Esophagus muscularis mucosa (tissue), 4 donors: ENCODE results near the gene E2F4. TPM values are rescaled to one million over a fixed set of nuclear protein-coding genes. Genes with fewer than 3 reads are reported as not detected.

ENCODE experiments used
- DNase-seq: peaks from one replicate; pipeline ENCODE4 v3.0.0-alpha.2; 2017; ENCODE audit errors: extremely low spot score
- H3K27ac ChIP-seq, 4 donors: fragments of 200-600 bp; sonication (generic); replicated peaks in 1 of 4; 1 replicate in 3 of 4; 2 replicates in 1 of 4; pipeline ENCODE4 v1.5.1; 2016 to 2019; ENCODE audit warnings: mild to moderate bottlenecking in 1 of 4
- H3K27me3 ChIP-seq, 4 donors: fragments of 200-600 bp; sonication (generic); one replicate each; pipeline versions ENCODE4 v1.5.1 to v1.6.0; 2016 to 2019
- H3K36me3 ChIP-seq, 4 donors: fragments of 200-600 bp; sonication (generic); one replicate each; pipeline ENCODE4 v1.5.1; 2016 to 2019
- H3K4me1 ChIP-seq, 4 donors: fragments of 200-600 bp; sonication (generic); one replicate each; pipeline ENCODE4 v1.5.1; 2016 to 2019
- H3K4me3 ChIP-seq, 4 donors: fragments of 200-600 bp; sonication (generic); 1 replicate in 2 of 4; 2 replicates in 2 of 4; pipeline ENCODE4 v1.5.1; 2016 to 2019; ENCODE audit warnings: mild to moderate bottlenecking in 4 of 4, moderate library complexity in 1 of 4
- H3K9me3 ChIP-seq, 4 donors: fragments of 200-600 bp; sonication (generic); 1 replicate in 3 of 4; 2 replicates in 1 of 4; pipeline ENCODE4 v1.5.1; 2016 to 2019
- EP300 ChIP-seq: sonication (generic); formaldehyde crosslinking; IDR thresholded peaks from one replicate; pipeline ENCODE4 v1.6.1; 2017; ENCODE audit warnings: antibody characterized with exemption
- POLR2A ChIP-seq: fragments of 450-650 bp; IDR thresholded peaks from one replicate; pipeline ENCODE4 v1.6.1; 2017; ENCODE audit warnings: antibody characterized with exemption, moderate library complexity, mild to moderate bottlenecking, low read depth
- POLR2AphosphoS5 ChIP-seq, 2 donors: sonication (generic); formaldehyde crosslinking; IDR thresholded peaks; one replicate each; pipeline ENCODE4 v1.6.1; 2017; ENCODE audit warnings: antibody characterized with exemption in 2 of 2
- WGBS: methylation state at CpG from one replicate; pipeline ENCODE4 v1.1.5; 2018; 5-methylcytosine and 5-hydroxymethylcytosine counted together
- intact Hi-C: fragments of 100-400 bp; cut with DNase I; formaldehyde crosslinking; loops from one replicate; pipeline ENCODE4 v1.15.1; 2023
- small RNA-seq, 3 donors: library from RNA; depleted of rRNA; stranded (forward); fragments of <200 nt; gene quantifications; one replicate each; pipeline ENCODE3, GENCODE V24; 2016
- total RNA-seq, 4 donors: library from RNA; depleted of rRNA; stranded (reverse); fragments of >200 nt; gene quantifications; one replicate each; pipeline versions ENCODE4 v1.1.0 to v1.2.1, GENCODE V29; 2016
- TF ChIP-seq, protein P1 (sequence below), 3 experiments: fragments of 200-600 bp in 2 of 3; fragments of 450-650 bp in 1 of 3; sonication (generic) in 2 of 3; IDR thresholded peaks; one replicate each; pipeline ENCODE4 v1.5.1; 2017 to 2019; ENCODE audit warnings: antibody characterized with exemption in 3 of 3, mild to moderate bottlenecking in 2 of 3, moderate library complexity in 1 of 3

The E2F4 gene
- total RNA-seq, 4 donors from 2014 or later: 54.8 to 96.9 (median 93.1) TPM

- 0% methylated on average over 14 of the region's 26 CpGs for WGBS
- peaks cover 63 to 76% (median 69%) of the 10 kb centered on the region in 4 donors for H3K4me1 ChIP-seq
- peaks cover 0 to 33% (median 7%) of the 10 kb centered on the region in 4 donors for H3K27me3 ChIP-seq
- H3K27ac ChIP-seq: peak overlapping the region; percentile 81 to 88 (median 84)
- DNase-seq: no peak
- no peaks in the 10 kb centered on the region for H3K9me3 ChIP-seq
- TF ChIP-seq, protein P1, sequence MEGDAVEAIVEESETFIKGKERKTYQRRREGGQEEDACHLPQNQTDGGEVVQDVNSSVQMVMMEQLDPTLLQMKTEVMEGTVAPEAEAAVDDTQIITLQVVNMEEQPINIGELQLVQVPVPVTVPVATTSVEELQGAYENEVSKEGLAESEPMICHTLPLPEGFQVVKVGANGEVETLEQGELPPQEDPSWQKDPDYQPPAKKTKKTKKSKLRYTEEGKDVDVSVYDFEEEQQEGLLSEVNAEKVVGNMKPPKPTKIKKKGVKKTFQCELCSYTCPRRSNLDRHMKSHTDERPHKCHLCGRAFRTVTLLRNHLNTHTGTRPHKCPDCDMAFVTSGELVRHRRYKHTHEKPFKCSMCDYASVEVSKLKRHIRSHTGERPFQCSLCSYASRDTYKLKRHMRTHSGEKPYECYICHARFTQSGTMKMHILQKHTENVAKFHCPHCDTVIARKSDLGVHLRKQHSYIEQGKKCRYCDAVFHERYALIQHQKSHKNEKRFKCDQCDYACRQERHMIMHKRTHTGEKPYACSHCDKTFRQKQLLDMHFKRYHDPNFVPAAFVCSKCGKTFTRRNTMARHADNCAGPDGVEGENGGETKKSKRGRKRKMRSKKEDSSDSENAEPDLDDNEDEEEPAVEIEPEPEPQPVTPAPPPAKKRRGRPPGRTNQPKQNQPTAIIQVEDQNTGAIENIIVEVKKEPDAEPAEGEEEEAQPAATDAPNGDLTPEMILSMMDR (IDR thresholded peaks at IDR 0.05): no peak
- peak; percentile 23 for TF ChIP-seq POLR2A
- intact Hi-C loops: no loop called here
- H3K4me3 ChIP-seq: peak overlapping the region; percentile 70 to 75 (median 74)
- no peaks in the 10 kb centered on the region for H3K36me3 ChIP-seq
Observed at GRCh38 chr16:67246756-67247191, 54.8 kb downstream of the E2F4 start.

DNA sequence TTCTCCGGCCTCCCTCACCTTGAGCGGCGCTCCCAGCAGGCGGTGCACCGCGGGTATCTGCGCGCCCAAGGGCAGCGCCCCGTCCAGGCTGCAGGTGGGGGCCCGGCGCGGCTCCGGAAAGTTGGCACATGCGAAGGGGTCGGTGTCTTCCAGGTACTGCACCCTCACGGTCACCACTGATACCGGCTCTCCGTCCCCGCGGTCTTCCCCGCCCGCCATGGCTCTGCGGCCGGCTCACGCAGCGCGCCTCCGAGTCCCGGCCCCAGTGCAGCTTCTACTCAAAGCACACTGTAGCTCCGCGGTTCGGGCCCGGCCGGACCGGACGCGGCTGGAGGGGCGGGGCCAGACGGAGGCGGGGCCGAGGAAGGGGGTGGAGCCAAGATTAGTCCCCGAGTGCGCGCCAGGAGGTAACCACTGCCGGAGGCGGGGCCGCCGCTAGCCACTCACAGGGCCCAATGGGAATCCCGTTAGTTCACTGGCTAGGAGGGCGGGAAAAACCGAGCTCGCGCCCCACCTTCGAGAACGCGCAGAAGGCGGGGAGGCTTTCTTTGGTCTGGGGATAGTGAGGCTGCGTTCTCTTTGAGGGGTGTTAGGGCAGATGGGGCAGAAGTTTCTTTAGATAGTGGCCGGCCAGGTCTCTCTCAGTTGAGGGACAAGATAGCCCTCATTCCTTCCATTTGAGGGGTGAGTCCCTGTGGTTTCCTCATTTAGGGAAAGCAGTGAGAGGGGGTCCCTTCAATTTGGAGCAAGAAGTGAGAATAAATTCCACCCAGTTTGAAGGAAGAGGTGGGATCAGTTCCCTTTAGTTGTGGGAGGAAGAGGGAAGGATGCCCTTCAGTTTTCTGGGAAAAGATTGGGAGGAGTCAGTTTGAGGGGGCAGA lies 55.5 kb downstream of the E2F4 start, which contains the start of gene FHOD1:
FHOD1 (minus strand) TSS at position 290 of the 881 bp plus-strand sequence; CDS start at position 219, 71 bp downstream.
- peak within 1 kb of the TSS; percentile 70 to 75 (median 74) for H3K4me3 ChIP-seq
- WGBS: under 1% methylated on average over 26 of the region's 60 CpGs
- peak within 1 kb of the TSS; percentile 81 to 88 (median 84) for H3K27ac ChIP-seq
- peak; percentile 99 for DNase-seq
- H3K4me1 ChIP-seq: peaks cover 56 to 69% (median 63%) of the 10 kb centered on the region in 4 donors
- H3K27me3 ChIP-seq: peaks cover 0 to 39% (median 7%) of the 10 kb centered on the region in 4 donors
- H3K9me3 ChIP-seq: no peaks in the 10 kb centered on the region
- no peaks in the 10 kb centered on the region for H3K36me3 ChIP-seq
- intact Hi-C loops: no loop called here
- TF ChIP-seq POLR2AphosphoS5 (IDR thresholded peaks at IDR 0.05): peak; percentile 86 to 92
- TF ChIP-seq, protein P1 (IDR thresholded peaks at IDR 0.05): peak in 1 of 3 experiments; percentile 7
- no peak for TF ChIP-seq EP300
- peak; percentile 64 for TF ChIP-seq POLR2A

DNA sequence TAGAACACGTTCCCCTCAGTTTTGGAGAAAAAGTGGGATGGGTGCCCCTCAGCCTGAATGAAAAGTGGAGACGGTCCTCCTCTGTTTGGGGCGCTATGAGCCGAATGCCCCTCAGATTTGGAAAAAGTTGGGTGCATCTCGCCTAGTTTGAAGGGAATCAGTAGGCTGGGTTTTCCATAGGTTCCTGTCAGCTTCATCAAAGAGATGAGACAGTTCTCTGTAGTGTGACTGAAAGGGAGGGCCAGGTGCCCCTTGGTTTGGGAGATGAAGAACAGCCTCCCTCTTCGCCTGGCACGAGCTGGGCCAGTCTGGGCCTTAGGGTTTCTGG lies 56.1 kb downstream of the E2F4 start:
- no peak for DNase-seq
- Histone ChIP-seq H3K36me3 (no peaks in the 10 kb centered on the region), H3K27me3 (peaks cover 0 to 44% (median 7%) of the 10 kb centered on the region in 4 donors), H3K27ac (peak overlapping the region in 3 of 4 donors; percentile 81 to 87 (median 82)), H3K4me1 (peaks cover 50 to 65% (median 58%) of the 10 kb centered on the region in 4 donors), H3K9me3 (no peaks in the 10 kb centered on the region), H3K4me3 (peak overlapping the region; percentile 70 to 75 (median 74))
- TF ChIP-seq EP300 (no peak), POLR2AphosphoS5 (IDR thresholded peaks at IDR 0.05) (no peak), POLR2A (no peak)
- TF ChIP-seq, protein P1 (IDR thresholded peaks at IDR 0.05): no peak
- intact Hi-C loops: no loop called here
- 1% methylated on average over 7 of the region's 7 CpGs for WGBS

Small RNA genes lying within 50 kb of the gene (small RNA-seq; reads per million reads assigned to genes)
- gene MIR328: 14.3 to 18.9 (median 14.4) reads per million in 3 donors

Other genes with a start within 250 kb of the E2F4 start
- under 1 TPM in 3 of 4 donors, not detected in 1; 0.23 to 0.42 (median 0.33) TPM for gene CES3, start 230.9 kb upstream of the E2F4 start, total RNA-seq
- gene CES4A, start 203.6 kb upstream of the E2F4 start, total RNA-seq: 1 to 10 TPM; 2.7 to 4.0 (median 3.3) TPM
- 10 to 100 TPM; 20.6 to 39.8 (median 30.6) TPM for gene CBFB, start 163.0 kb upstream of the E2F4 start, total RNA-seq
- 10 to 100 TPM; 11.4 to 23.7 (median 17.1) TPM for gene PHAF1, start 82.2 kb upstream of the E2F4 start, total RNA-seq
- 10 to 100 TPM; 17.4 to 26.1 (median 19.2) TPM for gene B3GNT9, start 41.2 kb upstream of the E2F4 start, total RNA-seq
- gene TRADD, start 32.2 kb upstream of the E2F4 start, total RNA-seq: 10 to 100 TPM; 26.6 to 53.4 (median 42.7) TPM
- 10 to 100 TPM; 10.3 to 22.1 (median 15.1) TPM for gene FBXL8, start 32.2 kb upstream of the E2F4 start, total RNA-seq
- 10 to 100 TPM; 27.3 to 61.9 (median 41.1) TPM for gene HSF4, start 27.4 kb upstream of the E2F4 start, total RNA-seq
- gene NOL3, start 21.6 kb upstream of the E2F4 start, total RNA-seq: 10 to 100 TPM; 40.6 to 58.2 (median 45.4) TPM
- 10 to 100 TPM in 2 of 4 donors, 1 to 10 TPM in 2; 7.8 to 17.7 (median 11.2) TPM for gene MATCAP1, start 8.2 kb upstream of the E2F4 start, total RNA-seq
- gene EXOC3L1, start 2.0 kb upstream of the E2F4 start, total RNA-seq: 1 to 10 TPM; 1.2 to 4.0 (median 2.1) TPM
- gene ELMO3, start 7.0 kb downstream of the E2F4 start, total RNA-seq: under 1 TPM; 0.33 to 0.83 (median 0.60) TPM
- 10 to 100 TPM; 19.5 to 26.7 (median 23.8) TPM for gene TMEM208, start 35.0 kb downstream of the E2F4 start, total RNA-seq
- gene FHOD1, start 55.3 kb downstream of the E2F4 start, total RNA-seq: 10 to 100 TPM in 2 of 4 donors, 1 to 10 TPM in 2; 8.0 to 15.6 (median 10.0) TPM
- under 1 TPM; 0.13 to 0.69 (median 0.37) TPM for gene SLC9A5, start 56.8 kb downstream of the E2F4 start, total RNA-seq
- 1 to 10 TPM; 3.0 to 8.7 (median 3.2) TPM for gene PLEKHG4, start 87.4 kb downstream of the E2F4 start, total RNA-seq
- not detected for gene KCTD19, start 134.6 kb downstream of the E2F4 start, total RNA-seq
- gene LRRC36, start 134.7 kb downstream of the E2F4 start, total RNA-seq: under 1 TPM in 1 of 4 donors, not detected in 3; 0.33 TPM
- 100 to 1,000 TPM in 1 of 4 donors, 10 to 100 TPM in 3; 32.0 to 116 (median 41.3) TPM for gene TPPP3, start 201.3 kb downstream of the E2F4 start, total RNA-seq
- 10 to 100 TPM; 11.6 to 27.5 (median 20.8) TPM for gene ZDHHC1, start 224.3 kb downstream of the E2F4 start, total RNA-seq
- 1 to 10 TPM in 2 of 4 donors, under 1 TPM in 1, not detected in 1; 0.42 to 2.2 (median 1.1) TPM for gene HSD11B2, start 239.0 kb downstream of the E2F4 start, total RNA-seq